Fibroblast of peridontal ligament (primary cell): ENCODE data around the gene HOXC10.

Source experiments
- DNase-seq: peaks from one replicate; pipeline ENCODE4 v3.0.0-alpha.2; 2010; ENCODE audit errors: extremely low read depth

HOXC10 gene

DNA sequence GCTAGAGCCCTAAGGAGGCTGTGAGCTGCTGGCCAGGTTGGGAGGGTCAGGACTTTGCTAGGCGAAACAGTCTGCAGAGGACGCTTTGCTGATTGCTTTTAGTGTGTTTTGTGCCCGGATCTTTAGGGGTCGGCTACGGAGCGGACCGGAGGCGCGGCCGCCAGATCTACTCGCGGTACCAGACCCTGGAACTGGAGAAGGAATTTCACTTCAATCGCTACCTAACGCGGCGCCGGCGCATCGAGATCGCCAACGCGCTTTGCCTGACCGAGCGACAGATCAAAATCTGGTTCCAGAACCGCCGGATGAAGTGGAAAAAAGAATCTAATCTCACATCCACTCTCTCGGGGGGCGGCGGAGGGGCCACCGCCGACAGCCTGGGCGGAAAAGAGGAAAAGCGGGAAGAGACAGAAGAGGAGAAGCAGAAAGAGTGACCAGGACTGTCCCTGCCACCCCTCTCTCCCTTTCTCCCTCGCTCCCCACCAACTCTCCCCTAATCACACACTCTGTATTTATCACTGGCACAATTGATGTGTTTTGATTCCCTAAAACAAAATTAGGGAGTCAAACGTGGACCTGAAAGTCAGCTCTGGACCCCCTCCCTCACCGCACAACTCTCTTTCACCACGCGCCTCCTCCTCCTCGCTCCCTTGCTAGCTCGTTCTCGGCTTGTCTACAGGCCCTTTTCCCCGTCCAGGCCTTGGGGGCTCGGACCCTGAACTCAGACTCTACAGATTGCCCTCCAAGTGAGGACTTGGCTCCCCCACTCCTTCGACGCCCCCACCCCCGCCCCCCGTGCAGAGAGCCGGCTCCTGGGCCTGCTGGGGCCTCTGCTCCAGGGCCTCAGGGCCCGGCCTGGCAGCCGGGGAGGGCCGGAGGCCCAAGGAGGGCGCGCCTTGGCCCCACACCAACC, 44.8 kb downstream of the HOXC10 start:
- no peak for DNase-seq

- no peak for DNase-seq
Measured at GRCh38 chr12:54030442-54030801, 45.5 kb downstream of the HOXC10 start.

GRCh38 chr12:54030889-54031471, 46.0 kb downstream of the HOXC10 start:
- peak; percentile 22 for DNase-seq

DNA sequence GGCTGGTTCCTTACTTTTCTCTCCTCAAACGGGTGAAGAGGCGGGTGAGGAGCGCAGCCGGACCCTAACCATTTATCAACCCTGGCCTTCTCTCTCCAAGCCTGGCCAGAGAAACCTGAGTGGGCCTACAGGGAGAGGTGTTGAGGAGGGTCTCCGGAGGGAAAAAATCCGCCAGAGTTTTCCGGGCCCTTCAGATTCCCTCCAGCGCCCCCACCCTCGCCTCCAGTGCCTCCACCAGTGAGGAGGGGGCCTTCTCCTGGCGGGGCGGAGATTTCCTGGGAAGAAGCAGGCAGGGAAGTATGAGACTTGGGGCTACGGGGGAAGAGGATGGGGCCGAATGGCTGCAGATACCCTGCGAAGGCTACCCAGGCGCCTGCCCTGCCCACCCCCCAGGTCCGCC, 46.5 kb downstream of the HOXC10 start:
- DNase-seq, result no peak

- no peak for DNase-seq
Measured at GRCh38 chr12:54032086-54032619, 47.2 kb downstream of the HOXC10 start.

DNA sequence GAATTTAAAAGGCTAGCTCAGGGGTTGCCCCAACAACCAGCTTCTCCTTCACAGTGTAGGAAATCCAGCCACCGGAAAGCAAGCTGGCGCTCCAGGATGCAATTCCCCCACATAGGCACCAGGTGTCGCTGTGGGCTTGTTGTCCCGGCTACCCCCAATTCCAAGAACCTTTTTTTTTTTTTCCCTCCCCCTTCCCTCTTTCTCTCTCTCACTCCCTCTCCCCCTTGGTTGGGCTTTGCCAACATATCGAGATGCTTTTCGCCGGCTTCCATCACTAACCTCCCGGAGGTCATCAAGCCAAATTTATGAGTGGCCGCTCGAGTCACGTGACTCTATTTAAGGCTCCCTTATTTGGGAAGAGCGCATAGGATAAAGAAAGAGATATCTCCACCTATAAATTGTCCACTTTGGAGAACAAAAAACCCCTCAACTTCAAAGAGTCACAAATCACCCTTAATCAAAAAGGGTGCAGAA, 47.7 kb downstream of the HOXC10 start, which contains the start of gene HOXC5:
HOXC5 (plus strand) TSS at position 424 of the 474 bp plus-strand sequence. CDS start 73 bp downstream, outside the sequence.
- DNase-seq, result peak; percentile 41

GRCh38 chr12:54033106-54033979, 48.4 kb downstream of the HOXC10 start:
- no peak for DNase-seq

DNA sequence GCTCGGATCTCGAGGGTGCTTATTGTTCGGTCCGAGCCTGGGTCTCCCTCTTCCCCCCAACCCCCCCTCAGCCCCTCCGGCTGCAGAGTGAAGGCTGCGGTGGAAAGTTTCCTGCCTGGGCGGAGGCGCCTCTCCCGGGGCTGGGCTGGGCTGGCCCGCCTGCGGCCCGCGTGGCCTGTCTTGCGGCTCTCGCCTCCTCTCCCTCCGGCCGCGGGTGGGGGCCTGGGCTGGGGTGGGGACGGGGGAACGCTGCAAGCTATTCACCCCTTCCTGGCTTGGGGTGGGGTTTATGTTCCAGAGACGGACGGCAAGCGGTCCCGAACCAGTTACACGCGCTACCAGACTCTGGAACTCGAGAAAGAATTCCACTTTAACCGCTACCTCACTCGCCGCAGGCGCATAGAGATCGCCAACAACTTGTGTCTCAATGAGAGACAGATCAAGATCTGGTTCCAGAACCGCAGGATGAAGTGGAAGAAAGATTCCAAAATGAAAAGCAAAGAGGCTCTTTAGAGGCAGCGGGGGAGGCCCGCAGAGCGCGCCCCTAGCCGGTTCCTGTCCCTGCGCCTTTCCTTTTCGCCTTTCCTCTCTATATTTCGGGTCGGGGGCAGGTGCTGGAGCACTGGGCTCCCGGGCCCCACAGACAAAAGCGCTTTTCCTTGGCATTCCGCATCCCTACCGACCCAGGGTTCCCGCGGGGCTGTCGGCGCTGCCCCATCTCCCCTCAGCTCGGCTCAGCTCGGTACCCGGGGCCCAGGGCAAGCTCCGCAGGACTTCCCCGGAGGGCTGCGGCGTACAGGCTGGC, 49.2 kb downstream of the HOXC10 start:
- no peak for DNase-seq

- DNase-seq, result no peak
Measured at GRCh38 chr12:54034785-54035310, 49.9 kb downstream of the HOXC10 start.

GRCh38 chr12:54035568-54036264, 50.8 kb downstream of the HOXC10 start:
- no peak for DNase-seq

GRCh38 chr12:54036620-54037359, 51.8 kb downstream of the HOXC10 start:
- no peak for DNase-seq

- no peak for DNase-seq
Measured at GRCh38 chr12:54037360-54038283, 52.7 kb downstream of the HOXC10 start.

DNA sequence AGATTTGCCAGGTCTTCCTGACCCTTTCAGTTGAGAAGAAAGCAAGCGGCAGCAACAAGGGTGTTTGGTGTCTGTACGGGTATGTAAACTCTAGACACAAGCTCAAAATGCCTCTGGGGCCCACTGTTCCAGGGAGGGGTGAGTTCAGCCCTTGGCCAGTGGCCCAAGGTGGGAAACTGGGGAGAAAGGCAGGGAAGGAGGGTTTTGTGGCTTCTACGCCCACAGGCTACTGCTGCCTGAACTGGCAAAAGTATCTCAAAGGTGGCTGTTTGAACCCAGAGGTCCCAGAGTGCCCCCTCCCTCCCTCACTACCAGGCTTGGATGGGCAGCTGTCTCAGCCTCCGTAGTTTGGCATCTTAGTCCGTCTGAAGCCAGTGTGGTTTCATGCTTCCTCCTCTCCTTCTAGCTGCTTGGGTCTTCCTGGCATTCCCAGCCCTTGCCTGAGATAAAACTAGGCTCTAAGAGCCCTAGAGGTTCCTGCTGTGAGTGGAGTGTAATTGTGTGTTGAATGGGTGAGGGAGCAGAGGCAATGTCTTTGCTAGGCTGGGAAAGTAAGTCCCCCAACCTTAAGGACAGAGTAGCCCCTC, 53.4 kb downstream of the HOXC10 start:
- DNase-seq, result no peak

GRCh38 chr12:54038871-54039414, 54.0 kb downstream of the HOXC10 start:
- no peak for DNase-seq

DNA sequence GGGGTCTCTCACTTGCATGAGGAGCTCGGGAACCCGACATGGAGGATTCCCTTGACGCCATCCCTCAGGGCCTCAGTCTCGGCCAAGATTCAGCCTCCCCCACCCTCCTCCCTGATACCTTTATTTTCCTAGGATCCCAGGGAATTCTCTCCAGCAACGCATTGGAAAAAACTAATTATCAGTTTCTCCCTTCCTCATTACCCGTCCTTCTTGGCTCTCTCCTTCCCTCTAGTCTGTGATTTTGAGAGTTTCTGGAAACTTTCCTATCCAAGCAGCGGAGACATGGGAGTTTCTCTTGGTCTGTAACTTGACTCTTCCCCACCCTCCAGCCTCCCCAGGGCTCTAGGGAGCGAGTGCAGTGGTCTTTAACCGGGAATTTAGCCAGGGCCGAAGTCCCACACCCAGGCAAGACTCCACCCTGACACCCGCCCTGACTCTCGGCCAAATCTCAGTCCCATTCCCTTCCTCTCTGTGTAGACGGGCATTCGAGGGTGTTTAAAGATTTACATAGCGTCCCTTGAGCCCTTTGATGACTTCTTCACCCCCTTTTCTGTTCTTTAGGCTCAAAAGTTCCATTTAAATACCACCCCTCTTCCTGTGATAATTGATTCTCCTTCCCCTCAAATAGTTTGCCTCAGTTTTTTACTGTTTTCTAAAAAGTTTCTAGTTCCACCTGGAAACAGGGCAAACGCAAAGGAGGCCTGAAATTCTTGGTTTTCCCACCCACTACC, 54.6 kb downstream of the HOXC10 start:
- DNase-seq, result no peak
